ENCODE measurements around the gene NEXN.
A peak's percentile ranks its signal among the peaks of the same experiment; 100 is the strongest.
"Not testable (repeated sequence)": the region's sequence is repeated elsewhere in the genome, so short reads cannot be mapped to it uniquely, and the experiment has no call there.

The NEXN gene

DNA sequence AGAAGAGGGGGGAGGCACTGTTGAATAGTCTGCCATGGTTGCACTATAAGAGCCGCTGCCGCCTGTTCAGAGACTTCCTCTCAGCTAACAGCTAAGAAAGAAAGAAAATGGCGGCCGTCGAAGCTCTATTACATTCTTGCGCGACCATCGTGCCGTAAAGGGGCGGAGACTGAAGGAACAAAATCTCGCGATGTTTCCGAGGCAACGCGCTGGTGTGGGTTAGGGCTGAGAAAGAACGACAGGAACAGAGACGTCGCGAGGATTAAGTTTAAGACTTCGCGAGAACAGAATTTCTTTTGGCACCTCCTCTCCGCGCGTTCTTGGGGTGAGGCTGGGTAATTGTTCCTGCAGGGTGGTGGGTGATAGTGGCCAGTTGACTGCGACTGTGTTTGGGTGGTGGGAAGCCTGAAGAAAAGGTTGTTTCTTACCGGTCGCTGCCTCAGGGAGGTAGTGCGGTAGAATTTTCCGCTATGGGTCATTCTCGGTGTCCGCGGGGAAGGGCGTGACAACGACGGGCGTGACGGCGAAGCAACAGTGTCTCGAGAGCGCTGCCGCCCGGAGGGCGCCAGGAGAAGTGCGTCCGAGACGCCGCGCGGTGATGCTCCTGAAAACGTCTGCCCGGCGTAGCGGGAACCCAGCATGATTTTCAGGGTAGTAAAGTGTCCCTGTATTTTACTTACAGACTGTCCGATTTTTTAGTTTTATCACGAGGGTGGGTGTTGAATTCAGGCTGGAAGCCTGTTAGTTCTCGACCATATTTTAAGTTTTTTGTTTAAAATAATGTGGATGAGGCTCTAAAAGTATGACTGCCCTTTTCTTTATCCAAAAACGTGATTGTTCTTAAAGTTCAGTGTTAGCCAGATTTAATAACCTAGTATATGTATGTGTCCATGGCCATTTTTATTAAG, 90.8 kb downstream of the NEXN start, which contains the start of gene FUBP1:
FUBP1 (minus strand) TSS at position 104 of the 908 bp plus-strand sequence; CDS start at position 36, 68 bp downstream.
- H3K4me3 ChIP-seq (ENCODE audit: low read depth, low read length): peak within 1 kb of the TSS; percentile 84
- H3K27ac ChIP-seq (ENCODE audit: low read depth, low read length): peak within 1 kb of the TSS; percentile 91
- peak within 1 kb of the TSS; percentile 73 for H2AFZ ChIP-seq (ENCODE audit: low read length, unreplicated experiment)
- H3K79me2 ChIP-seq (ENCODE audit: control insufficient read depth, insufficient read depth, low read length, unreplicated experiment): peaks cover 84% of the 10 kb centered on the region
- H3K36me3 ChIP-seq (ENCODE audit: insufficient read depth, low read length): peaks cover 12% of the 10 kb centered on the region
- peaks cover 11% of the 10 kb centered on the region for H3K4me1 ChIP-seq (ENCODE audit: control insufficient read depth, insufficient read depth, low read length, unreplicated experiment)
- H3K27me3 ChIP-seq (ENCODE audit: insufficient read depth, low read length): no peaks in the 10 kb centered on the region

DNA sequence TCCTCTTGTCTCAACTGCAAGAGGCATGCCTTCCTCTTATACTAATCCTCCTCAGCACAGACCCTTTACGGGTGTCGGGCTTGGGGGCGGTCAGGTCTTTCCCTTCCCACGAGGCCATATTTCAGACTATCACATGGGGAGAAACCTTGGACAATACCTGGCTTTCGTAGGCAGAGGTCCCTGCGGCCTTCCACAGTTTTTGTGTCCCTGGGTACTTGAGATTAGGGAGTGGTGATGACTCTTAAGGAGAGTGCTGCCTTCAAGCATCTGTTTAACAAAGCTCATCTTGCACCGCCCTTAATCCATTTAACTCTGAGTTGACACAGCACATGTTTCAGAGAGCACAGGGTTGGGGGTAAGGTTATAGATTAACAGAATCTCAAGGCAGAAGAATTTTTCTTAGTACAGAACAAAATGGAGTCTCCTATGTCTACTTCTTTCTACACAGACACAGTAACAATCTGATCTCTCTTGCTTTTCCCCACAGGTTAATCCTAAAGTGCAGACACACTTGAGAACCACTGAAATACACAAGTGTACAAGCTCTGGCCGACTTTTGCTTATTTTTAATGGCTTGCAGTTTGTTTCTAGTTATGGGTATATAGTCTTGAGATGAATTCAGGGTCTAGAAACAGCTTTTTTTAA, 95.0 kb downstream of the NEXN start:
- H2AFZ ChIP-seq (ENCODE audit: low read length, unreplicated experiment); H3K4me3 ChIP-seq (ENCODE audit: low read depth, low read length); H3K27me3 ChIP-seq (ENCODE audit: insufficient read depth, low read length); H3K27ac ChIP-seq (ENCODE audit: low read depth, low read length): not testable (repeated sequence)
- H3K4me1 ChIP-seq (ENCODE audit: control insufficient read depth, insufficient read depth, low read length, unreplicated experiment): peaks cover 19% of the 10 kb centered on the region
- peaks cover 80% of the 10 kb centered on the region for H3K79me2 ChIP-seq (ENCODE audit: control insufficient read depth, insufficient read depth, low read length, unreplicated experiment)
- peaks cover 17% of the 10 kb centered on the region for H3K36me3 ChIP-seq (ENCODE audit: insufficient read depth, low read length)

DNA sequence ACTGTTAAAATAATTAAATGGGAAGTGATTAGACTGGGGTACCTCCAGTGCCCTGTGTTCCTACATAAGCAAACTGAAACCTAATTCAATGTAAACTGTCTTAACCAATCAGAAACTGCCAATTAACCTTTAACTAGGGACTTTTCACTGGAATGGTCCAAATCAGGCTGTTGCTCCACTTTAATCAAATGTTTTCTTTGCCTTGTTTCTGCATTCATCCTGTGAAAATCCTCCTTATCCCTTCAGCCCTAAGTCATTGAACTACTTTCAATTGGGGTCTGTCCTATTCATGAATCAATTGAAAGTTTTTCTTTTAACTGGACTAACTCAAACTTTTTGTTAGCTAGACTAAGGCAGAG, 95.6 kb downstream of the NEXN start:
- Histone ChIP-seq H3K4me1 (ENCODE audit: control insufficient read depth, insufficient read depth, low read length, unreplicated experiment) (peaks cover 19% of the 10 kb centered on the region), H3K79me2 (ENCODE audit: control insufficient read depth, insufficient read depth, low read length, unreplicated experiment) (peaks cover 80% of the 10 kb centered on the region), H3K27me3 (ENCODE audit: insufficient read depth, low read length) (no peaks in the 10 kb centered on the region), H3K27ac (ENCODE audit: low read depth, low read length) (no peak overlapping the region), H2AFZ (ENCODE audit: low read length, unreplicated experiment) (no peak overlapping the region), H3K36me3 (ENCODE audit: insufficient read depth, low read length) (peaks cover 17% of the 10 kb centered on the region), H3K4me3 (ENCODE audit: low read depth, low read length) (no peak overlapping the region)

DNA sequence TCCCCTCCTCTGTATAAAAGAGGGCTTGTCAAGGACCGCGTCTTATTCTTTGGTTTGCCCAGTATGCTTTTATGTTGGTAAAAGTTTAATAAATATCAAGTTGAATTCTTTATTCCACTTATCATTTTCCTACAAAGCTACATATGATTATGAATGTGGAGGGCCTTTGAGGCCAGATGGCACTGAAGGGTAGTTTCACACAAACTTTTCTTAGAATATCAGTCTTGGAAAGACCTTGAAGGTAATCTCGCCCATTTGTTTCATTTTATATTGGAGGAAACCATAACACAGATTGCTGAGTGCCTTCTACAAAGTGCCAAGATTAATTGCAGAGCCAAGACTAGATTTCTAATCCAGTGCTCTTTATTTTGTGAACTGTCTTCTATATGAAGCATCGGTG, 96.2 kb downstream of the NEXN start:
- Histone ChIP-seq H3K4me3 (ENCODE audit: low read depth, low read length) (no peak overlapping the region), H3K36me3 (ENCODE audit: insufficient read depth, low read length) (peaks cover 17% of the 10 kb centered on the region), H3K79me2 (ENCODE audit: control insufficient read depth, insufficient read depth, low read length, unreplicated experiment) (peaks cover 84% of the 10 kb centered on the region), H2AFZ (ENCODE audit: low read length, unreplicated experiment) (no peak overlapping the region), H3K4me1 (ENCODE audit: control insufficient read depth, insufficient read depth, low read length, unreplicated experiment) (peaks cover 19% of the 10 kb centered on the region), H3K27ac (ENCODE audit: low read depth, low read length) (no peak overlapping the region), H3K27me3 (ENCODE audit: insufficient read depth, low read length) (no peaks in the 10 kb centered on the region)

DNA sequence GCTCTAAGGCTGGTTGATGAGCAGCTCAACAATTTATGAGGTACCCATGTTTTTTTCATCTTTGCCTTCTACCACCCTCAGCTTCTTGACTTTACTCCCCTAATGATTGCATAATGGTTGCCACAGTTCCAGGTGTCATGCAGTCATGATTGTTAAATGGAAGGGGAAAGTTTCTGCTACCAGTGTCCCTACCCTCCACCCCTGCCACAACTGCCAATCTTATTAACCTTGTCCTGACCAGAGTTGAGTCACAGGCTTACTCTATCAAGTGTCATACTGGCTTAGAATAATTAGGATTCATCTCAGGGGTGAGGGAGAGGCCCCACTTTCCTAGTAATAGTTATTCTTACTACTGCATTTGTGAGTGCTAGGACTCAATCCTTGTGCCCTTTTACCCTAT, 98.4 kb downstream of the NEXN start:
- Histone ChIP-seq H3K4me3 (ENCODE audit: low read depth, low read length) (no peak overlapping the region), H3K27me3 (ENCODE audit: insufficient read depth, low read length) (no peaks in the 10 kb centered on the region), H2AFZ (ENCODE audit: low read length, unreplicated experiment) (no peak overlapping the region), H3K79me2 (ENCODE audit: control insufficient read depth, insufficient read depth, low read length, unreplicated experiment) (peaks cover 80% of the 10 kb centered on the region), H3K36me3 (ENCODE audit: insufficient read depth, low read length) (peaks cover 22% of the 10 kb centered on the region), H3K27ac (ENCODE audit: low read depth, low read length) (no peak overlapping the region), H3K4me1 (ENCODE audit: control insufficient read depth, insufficient read depth, low read length, unreplicated experiment) (peaks cover 19% of the 10 kb centered on the region)

DNA sequence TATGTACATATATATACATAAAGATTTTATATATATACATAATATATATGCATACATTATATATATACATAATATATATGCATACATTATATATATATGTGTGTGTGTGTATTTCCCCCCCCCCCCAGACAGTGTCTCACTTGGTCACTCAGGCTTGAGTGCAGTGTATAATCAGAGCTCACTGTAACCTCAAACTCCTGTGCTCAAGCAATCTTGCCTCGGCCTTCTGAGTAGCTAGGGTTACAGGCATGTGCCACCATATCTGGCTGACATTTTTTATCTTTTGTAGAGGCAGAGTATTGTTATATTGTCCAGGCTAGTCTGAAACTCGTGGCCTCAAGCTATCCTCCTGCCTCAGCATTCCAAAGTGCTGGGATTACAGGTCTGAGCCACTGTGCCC, 99.5 kb downstream of the NEXN start:
- Histone ChIP-seq H3K4me1 (ENCODE audit: control insufficient read depth, insufficient read depth, low read length, unreplicated experiment) (peaks cover 19% of the 10 kb centered on the region), H2AFZ (ENCODE audit: low read length, unreplicated experiment) (no peak overlapping the region), H3K36me3 (ENCODE audit: insufficient read depth, low read length) (peaks cover 22% of the 10 kb centered on the region), H3K79me2 (ENCODE audit: control insufficient read depth, insufficient read depth, low read length, unreplicated experiment) (peaks cover 76% of the 10 kb centered on the region), H3K4me3 (ENCODE audit: low read depth, low read length) (no peak overlapping the region), H3K27ac (ENCODE audit: low read depth, low read length) (no peak overlapping the region), H3K27me3 (ENCODE audit: insufficient read depth, low read length) (no peaks in the 10 kb centered on the region)

DNA sequence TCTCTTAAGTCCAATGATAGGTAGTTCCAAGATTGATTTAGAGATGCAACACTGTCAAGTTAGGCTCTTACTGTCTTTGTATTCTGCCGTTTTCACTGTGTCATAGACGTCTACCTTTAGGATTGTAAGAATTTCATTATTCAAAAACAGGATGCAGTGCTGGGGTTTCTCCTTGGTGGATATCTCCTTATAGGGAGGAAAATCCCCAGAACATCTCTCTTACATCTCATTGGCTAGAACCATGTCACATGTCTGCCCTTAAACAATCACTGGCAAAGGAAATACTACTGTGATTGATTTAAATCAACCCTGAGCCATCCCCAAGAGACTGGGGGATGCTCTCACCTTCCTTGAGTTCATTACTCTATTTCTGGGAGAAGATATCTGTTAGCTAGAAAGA, 101.3 kb downstream of the NEXN start:
- Histone ChIP-seq H2AFZ (ENCODE audit: low read length, unreplicated experiment) (no peak overlapping the region), H3K36me3 (ENCODE audit: insufficient read depth, low read length) (peaks cover 15% of the 10 kb centered on the region), H3K4me3 (ENCODE audit: low read depth, low read length) (no peak overlapping the region), H3K4me1 (ENCODE audit: control insufficient read depth, insufficient read depth, low read length, unreplicated experiment) (peaks cover 13% of the 10 kb centered on the region), H3K79me2 (ENCODE audit: control insufficient read depth, insufficient read depth, low read length, unreplicated experiment) (peaks cover 72% of the 10 kb centered on the region), H3K27ac (ENCODE audit: low read depth, low read length) (no peak overlapping the region), H3K27me3 (ENCODE audit: insufficient read depth, low read length) (no peaks in the 10 kb centered on the region)

DNA sequence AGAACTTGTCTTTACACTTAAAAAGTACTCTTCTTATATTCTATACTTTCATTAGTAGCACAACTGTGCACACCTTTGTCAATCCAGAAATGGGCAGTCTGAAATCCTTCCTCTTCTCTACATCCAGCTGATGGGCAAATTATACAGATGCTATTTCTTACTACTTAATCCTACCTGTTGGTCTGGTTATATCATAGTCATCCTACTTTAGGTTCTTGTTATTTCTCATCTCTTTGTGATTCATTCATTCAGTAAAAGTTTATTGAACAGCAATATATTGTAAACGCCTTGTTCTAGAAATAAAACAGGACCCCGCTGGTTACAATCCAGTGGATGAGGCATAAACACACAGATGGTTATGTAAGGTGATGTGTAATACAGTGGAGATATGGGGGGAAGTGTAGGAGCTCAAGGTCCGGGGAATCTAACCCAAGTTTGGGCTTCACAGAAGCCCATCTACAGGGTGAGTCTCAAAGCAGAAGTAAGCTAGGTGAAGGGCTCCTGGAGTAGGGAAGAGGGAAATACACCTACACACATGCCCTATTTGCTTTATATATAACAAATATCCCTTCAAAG, 102.3 kb downstream of the NEXN start:
- Histone ChIP-seq H2AFZ (ENCODE audit: low read length, unreplicated experiment) (no peak overlapping the region), H3K27me3 (ENCODE audit: insufficient read depth, low read length) (no peaks in the 10 kb centered on the region), H3K27ac (ENCODE audit: low read depth, low read length) (no peak overlapping the region), H3K36me3 (ENCODE audit: insufficient read depth, low read length) (peaks cover 9% of the 10 kb centered on the region), H3K4me1 (ENCODE audit: control insufficient read depth, insufficient read depth, low read length, unreplicated experiment) (peaks cover 9% of the 10 kb centered on the region), H3K4me3 (ENCODE audit: low read depth, low read length) (no peak overlapping the region), H3K79me2 (ENCODE audit: control insufficient read depth, insufficient read depth, low read length, unreplicated experiment) (peaks cover 64% of the 10 kb centered on the region)

DNA sequence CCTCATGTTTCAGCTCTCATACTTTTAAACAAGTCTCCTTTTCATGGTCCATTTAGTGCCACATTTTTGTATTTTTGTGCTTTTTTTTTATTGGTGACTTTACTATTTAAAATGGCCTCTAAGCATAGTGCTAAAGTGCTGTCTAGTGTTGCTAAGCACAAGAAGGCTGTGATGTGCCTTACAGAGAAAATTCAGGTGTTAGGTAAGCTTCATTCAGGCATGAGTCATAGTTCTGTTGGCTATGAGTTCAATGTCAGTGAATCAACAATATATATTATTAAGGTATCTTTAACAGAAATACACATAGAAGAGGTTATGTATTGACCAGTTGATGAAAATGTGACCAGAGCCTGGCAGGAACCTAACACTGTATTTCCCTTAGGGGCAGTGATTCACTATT, 103.2 kb downstream of the NEXN start:
- Histone ChIP-seq H2AFZ (ENCODE audit: low read length, unreplicated experiment) (no peak overlapping the region), H3K27me3 (ENCODE audit: insufficient read depth, low read length) (no peaks in the 10 kb centered on the region), H3K4me3 (ENCODE audit: low read depth, low read length) (no peak overlapping the region), H3K79me2 (ENCODE audit: control insufficient read depth, insufficient read depth, low read length, unreplicated experiment) (peaks cover 55% of the 10 kb centered on the region), H3K4me1 (ENCODE audit: control insufficient read depth, insufficient read depth, low read length, unreplicated experiment) (no peaks in the 10 kb centered on the region), H3K36me3 (ENCODE audit: insufficient read depth, low read length) (peaks cover 5% of the 10 kb centered on the region), H3K27ac (ENCODE audit: low read depth, low read length) (no peak overlapping the region)
